H1 (cell line): Measurements from ENCODE around the gene KCNQ1. TPM values are rescaled to one million over a fixed set of nuclear protein-coding genes. Genes with fewer than 3 reads are reported as not detected.

Experiments used
- CTCF ChIA-PET: fragments of 300-600 bp; sonication (Branson Sonifier 250); formaldehyde crosslinking; loops from one replicate; lab custom pipeline; 2021; ENCODE audit not compliant: partially characterized antibody; lab: Charles Lee
- POLR2A ChIA-PET: fragments of 300-600 bp; sonication (Branson Sonifier 250); formaldehyde crosslinking; loops from one replicate; lab custom pipeline; 2021; ENCODE audit warnings: inconsistent platforms; ENCODE audit not compliant: partially characterized antibody; lab: Charles Lee
- DNase-seq, 2 experiments: peaks; one replicate each; pipeline versions ENCODE4 v3.0.0 to v3.0.0-alpha.2; 2010 to 2022; ENCODE audit warnings: low spot score in 2 of 2, low read depth in 1 of 2, mixed read lengths in 1 of 2
- FAIRE-seq: peaks from 2 replicates; lab custom pipeline; 2011; peaks lifted over from hg19 to GRCh38; lab: Jason Lieb, UNC
- H2AFZ ChIP-seq: 2 replicates; pipeline ENCODE4 v1.8.1; 2012; ENCODE audit warnings: low read length, inconsistent platforms
- H2AK5ac ChIP-seq: 2 replicates; pipeline ENCODE4 v1.6.1; 2013; ENCODE audit warnings: low read depth, low read length
- H2BK120ac ChIP-seq: replicated peaks from 2 replicates; pipeline ENCODE3; 2013; ENCODE audit warnings: low read depth, low read length, inconsistent platforms
- H2BK12ac ChIP-seq: 2 replicates; pipeline ENCODE4 v1.6.1; 2013; ENCODE audit warnings: low read depth, low read length
- H2BK15ac ChIP-seq: 2 replicates; pipeline ENCODE4 v1.6.1; 2013; ENCODE audit warnings: low read length
- H2BK20ac ChIP-seq: 2 replicates; pipeline ENCODE4 v1.6.1; 2013; ENCODE audit warnings: low read length
- H2BK5ac ChIP-seq: 2 replicates; pipeline ENCODE4 v1.6.1; 2013; ENCODE audit warnings: low read depth, low read length
- H3K14ac ChIP-seq: 2 replicates; pipeline ENCODE4 v1.6.1; 2013; ENCODE audit warnings: inconsistent platforms; ENCODE audit not compliant: insufficient read length
- H3K18ac ChIP-seq: 2 replicates; pipeline ENCODE4 v1.6.1; 2013; ENCODE audit warnings: low read length; ENCODE audit errors: extremely low read depth
- H3K23ac ChIP-seq: 2 replicates; pipeline ENCODE4 v1.6.1; 2013; ENCODE audit warnings: inconsistent platforms; ENCODE audit not compliant: insufficient read length
- H3K23me2 ChIP-seq: 2 replicates; pipeline ENCODE4 v1.6.1; 2013; ENCODE audit warnings: low read depth, low read length
- H3K27ac ChIP-seq: 2 replicates; pipeline ENCODE4 v1.6.1; 2011; ENCODE audit warnings: low read depth, low read length, inconsistent platforms
- H3K27me3 ChIP-seq, 4 experiments: replicated peaks in 1 of 4; 1 replicate in 1 of 4; 2 replicates in 3 of 4; pipeline versions ENCODE4 v1.6.1 to v1.8.1; 2011 to 2013; ENCODE audit warnings: low read length in 3 of 4, mild to moderate bottlenecking in 3 of 4, inconsistent platforms in 2 of 4, mixed read lengths in 2 of 4, moderate library complexity in 1 of 4; ENCODE audit not compliant: control insufficient read depth in 3 of 4, insufficient read depth in 3 of 4; ENCODE audit errors: extremely low read depth in 1 of 4
- H3K36me3 ChIP-seq, 4 experiments: 2 replicates each; pipeline versions ENCODE4 v1.6.1 to v1.8.1; 2011 to 2013; ENCODE audit warnings: mild to moderate bottlenecking in 4 of 4, low read length in 3 of 4, moderate library complexity in 2 of 4, control low read depth in 1 of 4, inconsistent platforms in 1 of 4; ENCODE audit not compliant: insufficient read depth in 4 of 4, control insufficient read depth in 2 of 4
- H3K4ac ChIP-seq: replicated peaks from 2 replicates; pipeline ENCODE3; 2013; ENCODE audit warnings: low read length, low read depth, mixed read lengths, inconsistent platforms; ENCODE audit not compliant: insufficient read length
- H3K4me1 ChIP-seq, 4 experiments: replicated peaks in 1 of 4; 1 replicate in 1 of 4; 2 replicates in 3 of 4; pipeline versions ENCODE4 v1.6.1 to v1.8.1; 2011 to 2013; ENCODE audit warnings: low read length in 3 of 4, inconsistent platforms in 2 of 4, mixed read lengths in 1 of 4; ENCODE audit not compliant: insufficient read depth in 4 of 4, control insufficient read depth in 3 of 4
- H3K4me2 ChIP-seq, 2 experiments: 2 replicates each; pipeline versions ENCODE4 v1.6.1 to v1.8.1; 2011 to 2013; ENCODE audit warnings: low read depth in 2 of 2, low read length in 2 of 2, control low read depth in 1 of 2, inconsistent platforms in 1 of 2, mild to moderate bottlenecking in 1 of 2; ENCODE audit not compliant: insufficient read depth in 1 of 2
- H3K4me3 ChIP-seq, 4 experiments: fragments of 200-600, 300-600 bp in 1 of 4; sonication (generic), shearing (Covaris generic), sonication (Bioruptor Twin) in 1 of 4; 2 replicates each; pipeline versions ENCODE4 v1.5.1 to v1.8.1; 2011 to 2016; ENCODE audit warnings: low read length in 4 of 4, low read depth in 3 of 4, control low read depth in 2 of 4, inconsistent platforms in 2 of 4, mild to moderate bottlenecking in 2 of 4, mixed read lengths in 1 of 4, moderate library complexity in 1 of 4; ENCODE audit not compliant: insufficient read depth in 2 of 4; ENCODE audit errors: extremely low read depth in 1 of 4
- H3K56ac ChIP-seq: replicated peaks from 2 replicates; pipeline ENCODE3; 2013; ENCODE audit warnings: low read depth, mild to moderate bottlenecking, mixed read lengths, low read length, inconsistent platforms; ENCODE audit not compliant: insufficient read length
- H3K79me1 ChIP-seq: 2 replicates; pipeline ENCODE4 v1.6.1; 2013; ENCODE audit warnings: low read depth, low read length, control low read depth
- H3K79me2 ChIP-seq, 2 experiments: 2 replicates each; pipeline versions ENCODE4 v1.6.1 to v1.8.1; 2012 to 2013; ENCODE audit warnings: low read length in 2 of 2, mild to moderate bottlenecking in 2 of 2, inconsistent platforms in 1 of 2; ENCODE audit not compliant: insufficient read depth in 2 of 2, control insufficient read depth in 1 of 2
- H3K9ac ChIP-seq, 4 experiments: replicated peaks in 1 of 4; 1 replicate in 1 of 4; 2 replicates in 3 of 4; pipeline versions ENCODE4 v1.6.1 to v1.8.1; 2011 to 2013; ENCODE audit warnings: low read depth in 3 of 4, low read length in 3 of 4, control low read depth in 2 of 4, mild to moderate bottlenecking in 2 of 4, moderate library complexity in 2 of 4, inconsistent platforms in 1 of 4; ENCODE audit errors: extremely low read depth in 1 of 4
- H3K9me3 ChIP-seq, 2 experiments: 2 replicates each; pipeline versions ENCODE4 v1.6.1 to v1.8.1; 2012 to 2013; ENCODE audit warnings: mild to moderate bottlenecking in 2 of 2, moderate library complexity in 2 of 2, control low read depth in 1 of 2, inconsistent platforms in 1 of 2, low read depth in 1 of 2, low read length in 1 of 2, mixed read lengths in 1 of 2; ENCODE audit not compliant: insufficient read depth in 2 of 2
- H4K20me1 ChIP-seq, 2 experiments: replicated peaks in 1 of 2; 2 replicates each; pipeline versions ENCODE3 to v1.8.1; 2011 to 2013; ENCODE audit warnings: inconsistent platforms in 2 of 2, low read length in 2 of 2, mild to moderate bottlenecking in 1 of 2; ENCODE audit not compliant: insufficient read depth in 2 of 2, control insufficient read depth in 1 of 2
- H4K5ac ChIP-seq: 2 replicates; pipeline ENCODE4 v1.6.1; 2013; ENCODE audit warnings: low read length, low read depth, mixed read lengths, inconsistent platforms; ENCODE audit not compliant: insufficient read length
- H4K8ac ChIP-seq: 2 replicates; pipeline ENCODE4 v1.8.0; 2013; ENCODE audit warnings: mild to moderate bottlenecking, moderate library complexity, low read length, inconsistent platforms; ENCODE audit not compliant: insufficient read depth; ENCODE audit errors: extremely low read depth
- H4K91ac ChIP-seq: replicated peaks from 2 replicates; pipeline ENCODE3; 2013; ENCODE audit warnings: low read length, mixed read lengths, inconsistent platforms; ENCODE audit not compliant: insufficient read length
- CBX8 ChIP-seq: fragments of 300-800, 300-1000 bp; sonication (generic); IDR thresholded peaks from 2 replicates; pipeline ENCODE4 v1.7.1; 2016; ENCODE audit warnings: low read depth, low read length, borderline replicate concordance
- SP2 ChIP-seq: IDR thresholded peaks from 2 replicates; pipeline ENCODE4 v1.6.1; 2012; ENCODE audit warnings: mild to moderate bottlenecking, low read length, inconsistent platforms
- WGBS, 2 experiments: shearing (Covaris generic) in 1 of 2; methylation state at CpG; one replicate each; pipeline versions ENCODE4 v1.1.6 to v1.1.7; 2013 to 2015; ENCODE audit warnings: low lambda C conversion rate in 2 of 2, mixed read lengths in 2 of 2, inconsistent platforms in 1 of 2, low coverage in 1 of 2, missing lambda C conversion rate in 1 of 2; ENCODE audit not compliant: insufficient replicate concordance in 2 of 2, insufficient coverage in 1 of 2, insufficient read length in 1 of 2; ENCODE audit errors: extremely low coverage in 1 of 2, missing lambda C conversion rate in 1 of 2; 5-methylcytosine and 5-hydroxymethylcytosine counted together
- polyA plus RNA-seq, 7 experiments: library from polyadenylated mRNA; depleted of rRNA in 3 of 7; stranded (reverse) in 5 of 7; unstranded in 2 of 7; fragments of >200 nt in 5 of 7; fragments of 200-250 nt in 2 of 7; gene quantifications; 1 replicate in 5 of 7; 2 replicates in 1 of 7; 4 replicates in 1 of 7; pipeline versions ENCODE4 v1.2.1 to v1.2.3, GENCODE V29; 2011 to 2013; ENCODE audit warnings: missing spikeins in 2 of 7, mixed read lengths in 2 of 7
- total RNA-seq: library from RNA; stranded (reverse); fragmentation: NEBNext Ultra II Directional; extraction: Animal tissue kit (Norgen Biotek cat#: 25700); gene quantifications from 2 replicates; pipeline ENCODE4 v1.2.1, GENCODE V29; 2021

KCNQ1 gene
- total and polyA plus RNA-seq, 2 of the 8 experiments (the other 6 are each of a cell fraction or from before 2014, with no cell fraction given): 1.9 to 2.0 TPM

- no peak overlapping the region for H2AFZ ChIP-seq
- no peaks in the 10 kb centered on the region for H3K79me2 ChIP-seq
- no peak overlapping the region for H4K5ac ChIP-seq
- no peaks in the 10 kb centered on the region for H3K4me1 ChIP-seq
- ChIA-PET POLR2A (no interaction called here), CTCF (interaction anchor here (0.7 to 2.9 kb wide), 6 partner anchors 18 to 165 kb away, joined by 3 to 14 read pairs (median 4); partner anchors contain the start of gene KCNQ1)
- no peak overlapping the region for H3K9ac ChIP-seq
- no peak overlapping the region for H3K56ac ChIP-seq
- no peak overlapping the region for H2BK15ac ChIP-seq
- no peak overlapping the region for H3K18ac ChIP-seq
- WGBS, 2 experiments: 89% methylated on average over 10 of the region's 13 CpGs; no CpG with 5 or more reads in 1 of the 2 experiments
- H3K27me3 ChIP-seq: peaks cover 0 to 28% (median 10%) of the 10 kb centered on the region in 4 experiments; a peak in 5 of 7 replicates
- H2BK20ac ChIP-seq: no peak overlapping the region
- no peak for FAIRE-seq
- no peaks in the 10 kb centered on the region for H3K36me3 ChIP-seq
- TF ChIP-seq CBX8 (no peak), SP2 (no peak)
- no peak overlapping the region for H3K14ac ChIP-seq
- no peak for DNase-seq
- H3K23me2 ChIP-seq: no peaks in the 10 kb centered on the region
- H3K4me2 ChIP-seq: no peak overlapping the region
- no peak overlapping the region for H2BK5ac ChIP-seq
- H3K23ac ChIP-seq: no peak overlapping the region
- H4K8ac ChIP-seq: no peak overlapping the region
- no peak overlapping the region for H3K4ac ChIP-seq
- peaks cover 0 to 2% of the 10 kb centered on the region in 2 experiments for H4K20me1 ChIP-seq
- no peak overlapping the region for H4K91ac ChIP-seq
- no peak overlapping the region for H3K4me3 ChIP-seq
- no peaks in the 10 kb centered on the region for H3K79me1 ChIP-seq
- H3K27ac ChIP-seq: no peak overlapping the region
- H3K9me3 ChIP-seq: no peaks in the 10 kb centered on the region
- no peak overlapping the region for H2AK5ac ChIP-seq
- H2BK12ac ChIP-seq: no peak overlapping the region
- H2BK120ac ChIP-seq: no peak overlapping the region
These were observed 19.8 kb downstream of the KCNQ1 start for GRCh38 chr11:2464451-2465165.
